GM18498 (cell line): Measurements from ENCODE around the gene GLT8D2.

Experiments
- ATAC-seq: cut with Tn5 transposase; IDR thresholded peaks from one replicate; pipeline ENCODE4 v1.9.1; 2021; ENCODE audit warnings: mild to moderate bottlenecking, moderate library complexity; ENCODE audit not compliant: unreplicated experiment

Gene GLT8D2

GRCh38 chr12:104049903-104050356 is at the start of gene GLT8D2:
Gene GLT8D2 (minus strand): TSS chr12:104050187. CDS start chr12:104019648, 30,539 bp downstream.
- no peak for ATAC-seq

DNA sequence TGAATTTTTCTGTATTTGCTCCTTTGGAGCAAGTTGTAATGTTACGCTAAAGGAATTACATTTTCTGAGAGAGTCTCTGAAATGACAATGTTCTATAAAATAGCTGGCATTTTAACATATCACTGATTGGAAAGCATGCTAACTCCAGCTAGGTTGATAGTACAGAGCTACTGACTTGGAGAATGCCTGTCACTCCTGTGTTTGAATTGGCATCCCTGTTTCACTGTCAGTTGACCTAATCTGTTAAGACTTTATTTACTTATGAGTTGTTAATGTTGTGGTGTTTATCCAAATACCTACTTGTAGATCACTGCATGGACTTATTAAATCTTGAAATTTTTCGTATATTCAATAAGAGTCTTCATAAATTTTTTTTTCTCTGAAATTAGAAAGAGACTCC is 48.0 kb upstream of the GLT8D2 start:
- ATAC-seq = no peak

DNA sequence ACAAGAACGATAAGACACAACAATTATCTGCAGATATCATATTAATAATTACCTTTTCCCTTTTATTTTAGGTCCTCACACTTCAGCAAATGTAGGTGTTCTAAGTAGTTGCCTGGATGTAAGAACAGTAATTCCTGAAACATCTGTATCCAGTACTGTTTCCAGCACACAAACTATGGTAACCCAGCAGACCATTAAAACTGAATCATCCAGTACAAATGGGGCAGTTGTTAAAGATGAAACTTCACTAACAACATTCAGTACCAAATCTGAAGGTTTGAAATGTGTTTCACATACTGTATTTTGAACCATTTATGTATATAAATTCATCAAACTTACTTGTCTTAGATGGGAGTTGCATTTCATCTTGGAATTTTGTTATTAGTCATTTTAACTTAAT is 45.3 kb upstream of the GLT8D2 start:
- ATAC-seq = no peak

DNA sequence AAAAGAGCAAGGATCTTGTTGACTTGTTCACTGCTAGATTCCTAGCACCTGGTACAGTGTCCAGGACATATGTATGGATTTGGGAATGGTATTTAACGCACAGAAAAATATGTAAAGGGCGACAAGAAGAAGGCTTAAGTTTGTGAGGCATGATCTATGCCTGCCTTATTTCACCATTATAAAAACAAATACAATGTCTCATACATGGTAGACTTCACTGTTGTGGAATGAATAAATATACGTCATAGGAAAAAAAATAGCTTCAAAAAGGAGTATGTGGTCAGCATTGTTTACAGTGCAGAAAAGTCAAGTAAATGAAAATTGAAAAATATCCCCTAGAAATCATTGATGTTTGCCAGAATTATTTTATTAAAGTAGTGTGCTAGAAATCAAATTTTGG is 44.3 kb upstream of the GLT8D2 start:
- no peak for ATAC-seq

DNA sequence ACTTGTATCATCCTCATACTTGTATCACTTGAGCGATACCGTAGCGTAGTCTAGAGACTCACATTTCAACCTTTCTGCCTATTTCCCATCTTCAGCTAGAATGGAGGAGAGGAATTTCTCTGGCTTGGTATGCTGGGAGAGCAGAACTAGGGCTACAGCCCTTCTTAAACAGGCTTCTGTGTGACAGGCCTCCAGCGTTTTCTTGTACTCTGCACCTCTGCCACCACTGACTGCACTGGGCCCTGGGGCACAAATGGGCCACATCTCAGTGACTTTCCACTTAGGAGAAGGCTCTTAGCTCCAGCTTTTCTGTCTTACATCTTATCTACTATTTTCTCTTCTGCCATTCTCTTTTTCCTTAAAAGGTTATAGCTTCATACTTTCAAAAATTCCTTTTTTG is 41.1 kb upstream of the GLT8D2 start:
- ATAC-seq = no peak

GRCh38 chr12:104090685-104091084 is 40.7 kb upstream of the GLT8D2 start:
- no peak for ATAC-seq

GRCh38 chr12:104083769-104084475 is 33.9 kb upstream of the GLT8D2 start:
- peak; percentile 66 for ATAC-seq

- no peak for ATAC-seq
These were observed 30.8 kb upstream of the GLT8D2 start for GRCh38 chr12:104080764-104081163.

DNA sequence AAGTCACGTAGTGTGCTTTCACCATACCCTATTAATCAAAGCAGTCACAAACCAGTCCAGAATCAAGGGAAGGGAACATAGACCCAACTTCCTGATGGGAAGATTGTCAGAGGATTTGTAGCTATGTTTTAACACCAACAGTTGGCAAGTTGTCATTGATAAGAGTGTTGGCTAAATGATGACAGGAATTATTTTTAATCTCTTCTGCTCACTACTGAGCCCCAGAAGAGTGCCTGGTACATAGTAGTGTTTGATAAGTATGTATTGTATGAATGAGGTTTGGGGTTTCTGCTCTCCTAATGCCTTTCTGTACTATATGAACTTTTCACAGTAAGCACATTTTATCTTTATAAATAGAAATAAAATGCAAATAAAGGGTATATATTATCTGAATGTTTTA is 29.0 kb upstream of the GLT8D2 start:
- no peak for ATAC-seq

DNA sequence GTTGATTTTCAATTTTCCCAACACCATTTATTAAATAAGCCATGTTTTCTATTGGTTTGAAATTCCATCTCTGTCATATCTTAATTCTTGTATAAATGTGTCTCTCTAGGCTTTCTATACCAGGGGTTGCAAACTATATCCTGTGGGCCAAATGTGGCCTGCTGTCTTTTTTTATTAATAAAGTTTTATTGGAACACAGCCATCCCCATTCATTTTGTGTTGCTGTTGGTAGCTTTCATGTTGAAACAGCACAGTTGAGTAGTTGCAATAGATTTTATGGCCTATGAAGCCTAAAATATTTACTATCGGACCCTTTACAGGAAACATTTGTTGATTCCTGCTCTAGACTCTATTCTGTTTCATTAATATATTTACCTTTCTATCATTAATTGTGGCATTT is 23.7 kb upstream of the GLT8D2 start:
- no peak for ATAC-seq

GRCh38 chr12:104072099-104072498 is 22.1 kb upstream of the GLT8D2 start:
- ATAC-seq = no peak

GRCh38 chr12:104064842-104065427 is 14.9 kb upstream of the GLT8D2 start:
- no peak for ATAC-seq

GRCh38 chr12:104064031-104064841 is 14.2 kb upstream of the GLT8D2 start, which contains the start of gene HCFC2:
Gene HCFC2 (plus strand): TSS chr12:104064531. CDS start chr12:104064561, 30 bp downstream.
- peak; percentile 89 for ATAC-seq

DNA sequence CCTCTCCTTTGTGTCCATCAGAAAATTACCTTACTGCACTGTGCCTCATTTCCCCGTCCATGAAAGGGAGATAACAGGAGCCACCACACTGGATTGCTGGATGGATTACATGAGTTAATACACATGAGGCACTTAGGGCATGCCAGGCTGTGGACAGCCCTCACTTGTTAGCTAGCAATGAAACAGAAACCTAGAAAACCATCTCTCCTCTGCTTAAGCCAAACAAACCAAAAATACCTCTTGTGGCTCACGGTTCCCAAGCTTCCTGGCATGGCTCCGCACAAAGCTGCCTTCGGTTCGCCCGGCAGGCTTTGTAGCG is 13.7 kb upstream of the GLT8D2 start:
- ATAC-seq = peak; percentile 35

DNA sequence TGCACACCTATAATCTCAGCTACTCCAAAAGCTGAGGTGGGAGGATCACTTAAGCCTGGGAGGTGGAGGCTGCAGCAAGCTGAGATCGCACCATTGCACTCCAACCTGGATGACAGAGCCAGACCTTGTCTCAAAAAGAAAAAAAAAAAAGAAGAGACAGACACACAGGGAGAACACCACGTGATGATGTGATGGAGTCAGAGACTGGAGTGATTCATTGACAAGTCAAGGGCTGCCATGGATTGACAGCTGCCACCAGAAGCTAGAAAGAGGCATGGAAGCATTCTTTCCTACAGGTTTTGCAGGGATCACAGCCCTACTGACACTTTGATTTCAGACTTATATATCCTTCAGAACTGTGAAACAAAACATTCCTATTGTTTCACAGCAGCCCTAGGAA is 10.8 kb upstream of the GLT8D2 start:
- ATAC-seq = no peak

DNA sequence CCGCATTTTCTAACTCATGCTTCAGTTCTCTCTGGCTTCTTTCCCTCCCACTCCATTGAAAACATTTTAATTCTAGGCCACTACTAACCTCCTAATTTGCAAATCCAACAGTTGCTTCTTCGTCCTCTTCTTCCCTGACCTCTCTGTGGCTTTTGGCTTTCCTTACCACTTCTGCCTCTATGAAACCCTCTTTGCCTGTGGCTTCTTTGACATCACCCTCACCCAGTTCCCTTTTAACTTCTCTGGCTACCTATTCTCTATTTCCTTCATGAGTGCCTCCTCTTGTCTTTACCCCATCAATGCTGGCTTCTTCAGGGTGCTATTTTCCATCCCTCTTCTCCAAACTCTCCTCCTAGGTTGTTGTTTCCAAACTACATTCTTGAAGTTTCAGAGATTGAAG is 10.0 kb upstream of the GLT8D2 start:
- ATAC-seq = no peak

DNA sequence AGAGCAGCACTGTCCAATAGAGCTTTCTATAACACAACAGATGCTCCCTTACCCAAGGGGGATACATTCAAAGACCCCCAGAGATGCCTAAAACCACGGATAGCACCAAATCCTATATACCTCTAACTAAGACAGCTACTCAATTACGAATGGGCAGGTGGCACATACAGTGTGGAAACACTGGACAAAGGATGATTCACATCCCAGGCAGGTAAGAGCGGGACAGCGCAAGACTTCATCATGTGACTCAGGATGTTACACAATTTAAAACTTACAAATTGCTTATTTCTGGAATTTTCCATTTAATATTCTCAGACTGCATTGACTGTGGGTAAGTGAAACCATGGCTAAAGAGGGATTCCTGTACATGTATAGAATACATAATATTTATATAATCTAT is 8.8 kb upstream of the GLT8D2 start:
- ATAC-seq = no peak

- no peak for ATAC-seq
These were observed 7.8 kb upstream of the GLT8D2 start for GRCh38 chr12:104057771-104058197.

GRCh38 chr12:104056419-104056972 is 6.5 kb upstream of the GLT8D2 start:
- no peak for ATAC-seq

DNA sequence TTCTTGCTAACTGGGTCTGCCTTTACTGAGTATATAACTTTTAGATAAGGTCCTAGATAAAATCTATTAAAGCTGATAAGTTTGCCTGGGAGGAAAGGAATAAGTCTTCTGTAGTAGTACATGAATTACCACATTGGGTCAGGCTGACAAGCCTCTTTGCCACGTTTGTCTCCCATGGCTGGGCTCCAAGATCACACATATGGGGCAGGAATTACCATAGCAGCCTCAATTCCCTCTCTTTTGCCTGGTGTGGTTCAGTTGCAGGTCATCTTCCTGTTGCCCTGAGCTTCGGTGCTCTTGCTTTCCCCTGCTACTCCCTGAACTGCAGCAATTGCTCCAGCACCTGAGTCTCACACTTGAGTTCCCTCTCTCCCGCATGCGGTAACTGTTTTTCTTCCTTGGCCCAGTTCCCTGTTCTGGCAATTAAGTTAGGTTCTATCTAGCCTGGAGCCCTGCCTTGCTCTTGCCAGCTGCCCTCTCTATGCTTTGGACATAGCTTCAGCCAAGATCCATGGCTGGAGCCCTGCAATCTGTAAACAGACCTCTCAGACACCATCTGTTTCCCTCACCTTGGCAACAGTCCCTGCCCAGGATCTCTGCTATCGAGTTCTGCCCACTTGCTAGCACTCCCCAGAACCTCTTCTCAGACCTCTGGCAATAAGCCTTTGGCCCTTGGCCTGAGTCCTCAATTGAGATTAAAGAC is 5.8 kb upstream of the GLT8D2 start:
- ATAC-seq = no peak
